SJSA1 (cell line): ENCODE results near the gene NMT1. TPM values are rescaled to one million over a fixed set of nuclear protein-coding genes. Genes with fewer than 3 reads are reported as not detected.

Experiments
- DNase-seq, 2 experiments: peaks; one replicate each; pipeline ENCODE4 v3.0.0-alpha.2; 2015 to 2020; ENCODE audit warnings: low spot score in 2 of 2, low read depth in 1 of 2
- H3K27ac ChIP-seq: fragments of 250-450 bp; sonication (Bioruptor Pico); 2 replicates; pipeline ENCODE4 v1.5.1; 2020; ENCODE audit warnings: mild to moderate bottlenecking, moderate library complexity
- H3K27me3 ChIP-seq: fragments of 250-450 bp; sonication (Bioruptor Pico); replicated peaks from 2 replicates; pipeline ENCODE4 v1.5.1; 2020; ENCODE audit warnings: mild to moderate bottlenecking, moderate library complexity
- H3K36me3 ChIP-seq: fragments of 250-450 bp; sonication (Bioruptor Pico); 2 replicates; pipeline ENCODE4 v1.5.1; 2020; ENCODE audit warnings: mild to moderate bottlenecking
- H3K4me1 ChIP-seq: fragments of 250-450 bp; sonication (Bioruptor Pico); replicated peaks from 2 replicates; pipeline ENCODE4 v1.6.1; 2021; ENCODE audit warnings: mild to moderate bottlenecking
- H3K4me3 ChIP-seq: fragments of 250-450 bp; sonication (Bioruptor Pico); 2 replicates; pipeline ENCODE4 v1.5.1; 2020; ENCODE audit warnings: mild to moderate bottlenecking
- H3K9me3 ChIP-seq: fragments of 250-450 bp; sonication (Bioruptor Pico); replicated peaks from 2 replicates; pipeline ENCODE4 v1.5.1; 2020; ENCODE audit warnings: mild to moderate bottlenecking
- total RNA-seq: library from RNA; depleted of rRNA; stranded (reverse); fragments of >200 nt; shearing (Covaris generic); gene quantifications from 2 replicates; pipeline ENCODE4 v1.2.3, GENCODE V29; 2014

The NMT1 gene
- total RNA-seq, 1 experiment from 2014 or later, result 144 TPM

GRCh38 chr17:45107293-45108010, 46.3 kb downstream of the NMT1 start:
- Histone ChIP-seq H3K27ac (no peak overlapping the region), H3K36me3 (peaks cover 77% of the 10 kb centered on the region), H3K9me3 (no peaks in the 10 kb centered on the region), H3K27me3 (no peaks in the 10 kb centered on the region), H3K4me1 (no peaks in the 10 kb centered on the region), H3K4me3 (no peak overlapping the region)
- no peak for DNase-seq

- Histone ChIP-seq H3K36me3 (peaks cover 74% of the 10 kb centered on the region), H3K9me3 (no peaks in the 10 kb centered on the region), H3K4me1 (no peaks in the 10 kb centered on the region), H3K27me3 (no peaks in the 10 kb centered on the region), H3K4me3 (no peak overlapping the region), H3K27ac (no peak overlapping the region)
- DNase-seq, result no peak
These were observed 46.9 kb downstream of the NMT1 start for GRCh38 chr17:45108051-45108450.

GRCh38 chr17:45108595-45109521, 47.7 kb downstream of the NMT1 start:
- no peak overlapping the region for H3K27ac ChIP-seq
- no peak for DNase-seq
- H3K36me3 ChIP-seq, result peaks cover 74% of the 10 kb centered on the region
- no peak overlapping the region for H3K4me3 ChIP-seq
- H3K4me1 ChIP-seq, result no peaks in the 10 kb centered on the region
- no peaks in the 10 kb centered on the region for H3K27me3 ChIP-seq
- H3K9me3 ChIP-seq, result no peaks in the 10 kb centered on the region

- no peaks in the 10 kb centered on the region for H3K4me1 ChIP-seq
- H3K27ac ChIP-seq, result no peak overlapping the region
- no peaks in the 10 kb centered on the region for H3K27me3 ChIP-seq
- peak in 1 of 2 experiments; percentile 43 for DNase-seq
- H3K9me3 ChIP-seq, result no peaks in the 10 kb centered on the region
- no peak overlapping the region for H3K4me3 ChIP-seq
- peaks cover 56% of the 10 kb centered on the region for H3K36me3 ChIP-seq
These were observed 49.8 kb downstream of the NMT1 start for GRCh38 chr17:45110676-45111611.

GRCh38 chr17:45111850-45112249, 50.7 kb downstream of the NMT1 start:
- no peak overlapping the region for H3K4me3 ChIP-seq
- peaks cover 47% of the 10 kb centered on the region for H3K36me3 ChIP-seq
- no peaks in the 10 kb centered on the region for H3K9me3 ChIP-seq
- no peaks in the 10 kb centered on the region for H3K27me3 ChIP-seq
- H3K4me1 ChIP-seq, result no peaks in the 10 kb centered on the region
- no peak overlapping the region for H3K27ac ChIP-seq
- DNase-seq, result no peak

GRCh38 chr17:45112559-45113423, 51.7 kb downstream of the NMT1 start:
- Histone ChIP-seq H3K36me3 (peaks cover 41% of the 10 kb centered on the region), H3K4me1 (no peaks in the 10 kb centered on the region), H3K27me3 (no peaks in the 10 kb centered on the region), H3K9me3 (no peaks in the 10 kb centered on the region), H3K27ac (no peak overlapping the region), H3K4me3 (no peak overlapping the region)
- DNase-seq, result peak in 1 of 2 experiments; percentile 45

GRCh38 chr17:45113424-45113754, 52.3 kb downstream of the NMT1 start:
- Histone ChIP-seq H3K27ac (no peak overlapping the region), H3K27me3 (no peaks in the 10 kb centered on the region), H3K4me3 (no peak overlapping the region), H3K9me3 (no peaks in the 10 kb centered on the region), H3K36me3 (peaks cover 41% of the 10 kb centered on the region), H3K4me1 (no peaks in the 10 kb centered on the region)
- peak in 1 of 2 experiments; percentile 43 for DNase-seq

- Histone ChIP-seq H3K36me3 (peaks cover 39% of the 10 kb centered on the region), H3K27ac (no peak overlapping the region), H3K4me3 (no peak overlapping the region), H3K9me3 (no peaks in the 10 kb centered on the region), H3K4me1 (no peaks in the 10 kb centered on the region), H3K27me3 (no peaks in the 10 kb centered on the region)
- DNase-seq, result peak in 1 of 2 experiments; percentile 46
These were observed 53.2 kb downstream of the NMT1 start for GRCh38 chr17:45114117-45114932.

- Histone ChIP-seq H3K4me1 (no peaks in the 10 kb centered on the region), H3K36me3 (peaks cover 36% of the 10 kb centered on the region), H3K9me3 (no peaks in the 10 kb centered on the region), H3K4me3 (no peak overlapping the region), H3K27ac (no peak overlapping the region), H3K27me3 (no peaks in the 10 kb centered on the region)
- DNase-seq, result no peak
These were observed 54.0 kb downstream of the NMT1 start for GRCh38 chr17:45115015-45115625.

- Histone ChIP-seq H3K27me3 (no peaks in the 10 kb centered on the region), H3K9me3 (no peaks in the 10 kb centered on the region), H3K36me3 (peaks cover 37% of the 10 kb centered on the region), H3K4me1 (no peaks in the 10 kb centered on the region), H3K27ac (no peak overlapping the region), H3K4me3 (no peak overlapping the region)
- no peak for DNase-seq
These were observed 54.8 kb downstream of the NMT1 start for GRCh38 chr17:45115871-45116270.

- Histone ChIP-seq H3K27me3 (no peaks in the 10 kb centered on the region), H3K27ac (no peak overlapping the region), H3K9me3 (no peaks in the 10 kb centered on the region), H3K4me3 (no peak overlapping the region), H3K36me3 (peaks cover 37% of the 10 kb centered on the region), H3K4me1 (no peaks in the 10 kb centered on the region)
- no peak for DNase-seq
These were observed 55.4 kb downstream of the NMT1 start for GRCh38 chr17:45116434-45117016.
